Left ventricle myocardium superior (tissue), 1 donor: ENCODE data around the gene TTC12. TPM values are rescaled to one million over a fixed set of nuclear protein-coding genes. Genes with fewer than 3 reads are reported as not detected.

Source experiments
- total RNA-seq: library from RNA; stranded (reverse); fragmentation: NEBNext Ultra II Directional; extraction: Animal tissue kit (Norgen Biotek cat#: 25700); gene quantifications from one replicate; pipeline ENCODE4 v1.2.1, GENCODE V29; 2021
- donor health status: DM: no; HTN: yes; CAD: no; lungs with severe emphysema.

TTC12 gene
- total RNA-seq, 1 donor from 2014 or later, result 7.7 TPM

Other genes with a start within 250 kb of the TTC12 start
- gene ANKK1, start 73.2 kb downstream of the TTC12 start, total RNA-seq, result 0.10 TPM
- gene DRD2, start 160.8 kb downstream of the TTC12 start, total RNA-seq, result not detected